H9 (cell line): ENCODE measurements around the gene CLCNKB. TPM values are rescaled to one million over a fixed set of nuclear protein-coding genes. Genes with fewer than 3 reads are reported as not detected.

Source experiments
- DNase-seq: peaks from one replicate; pipeline ENCODE4 v3.0.0-alpha.2; 2017
- H2AFZ ChIP-seq: one replicate; pipeline ENCODE4 v1.6.1; 2013; ENCODE audit warnings: mild to moderate bottlenecking, low read length, control low read depth, moderate library complexity
- H2AK5ac ChIP-seq: 2 replicates; pipeline ENCODE4 v1.6.1; 2013; ENCODE audit warnings: low read length, control low read depth, mixed read lengths; ENCODE audit not compliant: insufficient read length
- H2BK120ac ChIP-seq: one replicate; pipeline ENCODE4 v1.6.1; 2013; ENCODE audit warnings: low read depth, mild to moderate bottlenecking, low read length, control low read depth, inconsistent platforms; ENCODE audit not compliant: poor library complexity, severe bottlenecking
- H2BK12ac ChIP-seq: 2 replicates; pipeline ENCODE4 v1.6.1; 2013; ENCODE audit warnings: low read length, control low read depth, mixed read lengths, low read depth; ENCODE audit not compliant: insufficient read length
- H2BK15ac ChIP-seq: 2 replicates; pipeline ENCODE4 v1.6.1; 2013; ENCODE audit warnings: low read depth, low read length, control low read depth
- H2BK20ac ChIP-seq: one replicate; pipeline ENCODE4 v1.6.1; 2013; ENCODE audit warnings: low read depth, mild to moderate bottlenecking, low read length, control low read depth, inconsistent platforms; ENCODE audit not compliant: poor library complexity, severe bottlenecking
- H2BK5ac ChIP-seq: 2 replicates; pipeline ENCODE4 v1.6.1; 2013; ENCODE audit warnings: low read length, control low read depth, mixed read lengths; ENCODE audit not compliant: insufficient read length
- H3K14ac ChIP-seq: 2 replicates; pipeline ENCODE4 v1.6.1; 2013; ENCODE audit warnings: low read length, control low read depth; ENCODE audit not compliant: insufficient read depth
- H3K18ac ChIP-seq: 2 replicates; pipeline ENCODE4 v1.6.1; 2013; ENCODE audit warnings: low read depth, mild to moderate bottlenecking, mixed read lengths, low read length, control low read depth; ENCODE audit not compliant: insufficient read length
- H3K23ac ChIP-seq: 2 replicates; pipeline ENCODE4 v1.6.1; 2013; ENCODE audit warnings: low read length, control low read depth, mixed read lengths, low read depth; ENCODE audit not compliant: insufficient read length
- H3K23me2 ChIP-seq: 2 replicates; pipeline ENCODE4 v1.6.1; 2013; ENCODE audit warnings: low read depth, mild to moderate bottlenecking, mixed read lengths, low read length, control low read depth; ENCODE audit not compliant: insufficient read length, poor library complexity, severe bottlenecking
- H3K27ac ChIP-seq: 2 replicates; pipeline ENCODE4 v1.5.1; 2013; ENCODE audit warnings: low read length, control low read depth, mixed read lengths, low read depth; ENCODE audit not compliant: insufficient read length
- H3K27me3 ChIP-seq: 2 replicates; pipeline ENCODE4 v1.6.1; 2013; ENCODE audit warnings: low read length, control low read depth, inconsistent platforms; ENCODE audit not compliant: insufficient read depth
- H3K4ac ChIP-seq: 2 replicates; pipeline ENCODE4 v1.6.1; 2013; ENCODE audit warnings: low read depth, mild to moderate bottlenecking, control low read depth, inconsistent platforms, low read length, moderate library complexity
- H3K4me1 ChIP-seq: 2 replicates; pipeline ENCODE4 v1.6.1; 2013; ENCODE audit warnings: low read length, control low read depth, inconsistent platforms; ENCODE audit not compliant: insufficient read depth
- H3K4me2 ChIP-seq: 2 replicates; pipeline ENCODE4 v1.6.1; 2013; ENCODE audit warnings: low read length, control low read depth, mixed read lengths; ENCODE audit not compliant: insufficient read length, insufficient read depth
- H3K56ac ChIP-seq: 2 replicates; pipeline ENCODE4 v1.6.1; 2013; ENCODE audit warnings: low read depth, mild to moderate bottlenecking, mixed read lengths, low read length, control low read depth; ENCODE audit not compliant: insufficient read length
- H3K79me1 ChIP-seq: 2 replicates; pipeline ENCODE4 v1.6.1; 2013; ENCODE audit warnings: low read depth, mild to moderate bottlenecking, moderate library complexity, low read length, control low read depth, inconsistent platforms; ENCODE audit not compliant: insufficient read depth, poor library complexity, severe bottlenecking
- H3K79me2 ChIP-seq: 2 replicates; pipeline ENCODE4 v1.6.1; 2013; ENCODE audit warnings: low read length, control low read depth, inconsistent platforms; ENCODE audit not compliant: insufficient read depth
- H3K9ac ChIP-seq: 2 replicates; pipeline ENCODE4 v1.6.1; 2013; ENCODE audit warnings: low read length, control low read depth, mixed read lengths; ENCODE audit not compliant: insufficient read length; ENCODE audit errors: extremely low read depth
- H3K9me3 ChIP-seq: one replicate; pipeline ENCODE4 v1.6.1; 2013; ENCODE audit warnings: low read depth, low read length, inconsistent platforms; ENCODE audit not compliant: control insufficient read depth
- H3T11ph ChIP-seq: one replicate; pipeline ENCODE4 v1.6.1; 2013; ENCODE audit warnings: mild to moderate bottlenecking, low read length, control low read depth, inconsistent platforms
- H4K20me1 ChIP-seq: one replicate; pipeline ENCODE4 v1.6.1; 2013; ENCODE audit not compliant: control insufficient read depth, insufficient read length, insufficient read depth
- H4K5ac ChIP-seq: 2 replicates; pipeline ENCODE4 v1.6.1; 2013; ENCODE audit warnings: low read depth, mild to moderate bottlenecking, mixed read lengths, low read length, control low read depth; ENCODE audit not compliant: insufficient read length
- H4K8ac ChIP-seq: replicated peaks from 2 replicates; pipeline ENCODE4 v1.6.1; 2013; ENCODE audit warnings: low read length, control low read depth, mixed read lengths, low read depth; ENCODE audit not compliant: insufficient read length
- H4K91ac ChIP-seq: 2 replicates; pipeline ENCODE4 v1.6.1; 2013; ENCODE audit warnings: low read depth, mild to moderate bottlenecking, moderate library complexity, mixed read lengths, low read length, control low read depth; ENCODE audit not compliant: insufficient read length
- H3K27ac Mint-ChIP-seq, 3 experiments: 2 replicates in 2 of 3; 3 replicates in 1 of 3; pipeline ENCODE4 v1.8.0; 2020 to 2021; ENCODE audit warnings: mixed read lengths in 3 of 3, mild to moderate bottlenecking in 1 of 3, moderate library complexity in 1 of 3
- H3K27me3 Mint-ChIP-seq: 2 replicates; pipeline ENCODE4 v1.8.0; 2021; ENCODE audit warnings: low read depth, mild to moderate bottlenecking, moderate library complexity, mixed read lengths
- H3K36me3 Mint-ChIP-seq, 3 experiments: 2 replicates in 2 of 3; 3 replicates in 1 of 3; pipeline ENCODE4 v1.8.0; 2020 to 2021; ENCODE audit warnings: low read depth in 3 of 3, mixed read lengths in 3 of 3; ENCODE audit not compliant: insufficient read depth in 1 of 3
- H3K4me1 Mint-ChIP-seq, 2 experiments: 2 replicates each; pipeline ENCODE4 v1.8.0; 2020; ENCODE audit warnings: mixed read lengths in 2 of 2
- H3K4me3 Mint-ChIP-seq, 2 experiments: 2 replicates in 1 of 2; 3 replicates in 1 of 2; pipeline ENCODE4 v1.8.0; 2020 to 2021; ENCODE audit warnings: mild to moderate bottlenecking in 2 of 2, mixed read lengths in 2 of 2, moderate library complexity in 1 of 2
- H3K9me3 Mint-ChIP-seq, 2 experiments: 2 replicates in 1 of 2; 3 replicates in 1 of 2; pipeline ENCODE4 v1.8.0; 2020; ENCODE audit warnings: mild to moderate bottlenecking in 2 of 2, mixed read lengths in 2 of 2, moderate library complexity in 1 of 2
- WGBS: extraction: QIAGEN DNeasy Blood & Tissue Kit; methylation state at CpG from one replicate; pipeline ENCODE4 v1.1.7; 2013; ENCODE audit warnings: missing lambda C conversion rate, low lambda C conversion rate, mixed read lengths; ENCODE audit not compliant: insufficient read length; ENCODE audit errors: extremely low coverage; 5-methylcytosine and 5-hydroxymethylcytosine counted together
- total RNA-seq: library from RNA; stranded (reverse); gene quantifications from 2 replicates; pipeline ENCODE4 v1.2.1, GENCODE V29; 2021
- TF ChIP-seq, protein P1 (sequence below): fragments of 200-600 bp; sonication (generic); conservative IDR thresholded peaks from 3 replicates; pipeline ENCODE4 v1.8.0; 2021; ENCODE audit warnings: antibody characterized with exemption, mild to moderate bottlenecking

Gene CLCNKB
- total RNA-seq, 1 experiment from 2014 or later, result 1.7 TPM

DNA sequence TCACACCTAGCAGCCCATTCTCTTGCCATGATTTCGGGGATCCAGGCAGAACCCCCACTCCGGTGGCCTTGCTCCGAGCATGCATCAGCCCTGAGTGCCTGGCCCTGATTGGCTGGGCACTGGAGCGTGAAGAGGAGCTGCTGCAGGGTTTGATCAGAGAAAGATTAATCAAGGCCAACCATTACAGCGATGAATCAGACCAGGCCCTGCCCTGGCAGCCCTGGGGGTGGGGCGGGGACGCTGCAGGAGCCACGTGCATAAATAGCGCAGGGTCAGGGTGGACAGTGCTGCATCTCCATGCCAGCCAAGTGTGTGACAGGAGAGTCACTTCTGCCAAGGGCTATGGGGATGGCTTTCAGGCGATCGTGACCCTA is 33.3 kb downstream of the CLCNKB start:
- Histone ChIP-seq H4K5ac (no peak overlapping the region), H3K18ac (no peak overlapping the region), H3K4me2 (no peak overlapping the region), H2BK5ac (no peak overlapping the region), H3K23ac (no peak overlapping the region), H3T11ph (no peak overlapping the region), H3K9me3 (no peaks in the 10 kb centered on the region), H3K14ac (no peak overlapping the region), H3K4ac (no peak overlapping the region), H3K27ac (no peak overlapping the region), H3K4me1 (no peaks in the 10 kb centered on the region), H4K8ac (no peak overlapping the region), H4K20me1 (no peaks in the 10 kb centered on the region), H3K79me1 (no peaks in the 10 kb centered on the region), H2AFZ (no peak overlapping the region), H2BK15ac (no peak overlapping the region), H3K56ac (no peak overlapping the region), H2BK12ac (no peak overlapping the region), H4K91ac (no peak overlapping the region), H2BK20ac (no peak overlapping the region), H3K27me3 (peaks cover 5% of the 10 kb centered on the region; the same call in 1 of the 2 replicates), H3K23me2 (peaks cover 5% of the 10 kb centered on the region), H3K9ac (no peak overlapping the region), H3K79me2 (no peaks in the 10 kb centered on the region), H2AK5ac (no peak overlapping the region), H2BK120ac (no peak overlapping the region)
- Mint-ChIP-seq H3K36me3 (no peaks in the 10 kb centered on the region), H3K27ac (no peak overlapping the region), H3K27me3 (peaks cover 55% of the 10 kb centered on the region), H3K4me1 (peaks cover 12 to 24% of the 10 kb centered on the region in 2 experiments), H3K4me3 (no peak overlapping the region), H3K9me3 (no peaks in the 10 kb centered on the region; a peak in 1 of 5 replicates)
- no peak for DNase-seq
- TF ChIP-seq, protein P1, sequence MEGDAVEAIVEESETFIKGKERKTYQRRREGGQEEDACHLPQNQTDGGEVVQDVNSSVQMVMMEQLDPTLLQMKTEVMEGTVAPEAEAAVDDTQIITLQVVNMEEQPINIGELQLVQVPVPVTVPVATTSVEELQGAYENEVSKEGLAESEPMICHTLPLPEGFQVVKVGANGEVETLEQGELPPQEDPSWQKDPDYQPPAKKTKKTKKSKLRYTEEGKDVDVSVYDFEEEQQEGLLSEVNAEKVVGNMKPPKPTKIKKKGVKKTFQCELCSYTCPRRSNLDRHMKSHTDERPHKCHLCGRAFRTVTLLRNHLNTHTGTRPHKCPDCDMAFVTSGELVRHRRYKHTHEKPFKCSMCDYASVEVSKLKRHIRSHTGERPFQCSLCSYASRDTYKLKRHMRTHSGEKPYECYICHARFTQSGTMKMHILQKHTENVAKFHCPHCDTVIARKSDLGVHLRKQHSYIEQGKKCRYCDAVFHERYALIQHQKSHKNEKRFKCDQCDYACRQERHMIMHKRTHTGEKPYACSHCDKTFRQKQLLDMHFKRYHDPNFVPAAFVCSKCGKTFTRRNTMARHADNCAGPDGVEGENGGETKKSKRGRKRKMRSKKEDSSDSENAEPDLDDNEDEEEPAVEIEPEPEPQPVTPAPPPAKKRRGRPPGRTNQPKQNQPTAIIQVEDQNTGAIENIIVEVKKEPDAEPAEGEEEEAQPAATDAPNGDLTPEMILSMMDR, result no peak
- WGBS, result no CpG with 5 or more reads among the region's 11 CpGs
